Activated T-cell treated with anti-CD3 and anti-CD28 coated beads, Interleukin-2, amount 50 U/mL, for 1 hour (primary cell): ENCODE results near the gene ADA.
A peak's percentile ranks its signal among the peaks of the same experiment; 100 is the strongest.

ENCODE experiments used
- DNase-seq: peaks from one replicate; pipeline ENCODE4 v3.0.0-alpha.2; 2020

ADA gene

DNA sequence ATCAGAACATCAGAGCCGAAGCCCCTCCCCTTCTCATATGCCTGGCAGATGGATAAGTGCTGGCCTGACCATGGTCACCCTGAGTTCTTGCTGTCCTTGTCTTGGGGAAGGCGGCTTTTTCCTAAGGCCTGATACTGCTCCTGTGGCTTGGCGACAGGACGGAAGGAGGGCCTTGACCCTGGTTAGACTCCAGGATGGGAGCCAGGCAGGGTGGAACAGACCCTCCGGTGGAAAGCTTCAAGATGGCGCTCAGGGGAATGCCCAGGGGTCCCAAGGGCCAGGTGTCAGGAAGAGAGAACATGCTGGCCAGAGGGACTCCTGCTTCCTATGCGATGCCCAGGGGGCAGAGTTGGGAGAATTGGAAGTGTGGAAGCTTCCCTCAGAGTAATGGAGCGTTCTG, 29.6 kb downstream of the ADA start:
- DNase-seq, result no peak

DNA sequence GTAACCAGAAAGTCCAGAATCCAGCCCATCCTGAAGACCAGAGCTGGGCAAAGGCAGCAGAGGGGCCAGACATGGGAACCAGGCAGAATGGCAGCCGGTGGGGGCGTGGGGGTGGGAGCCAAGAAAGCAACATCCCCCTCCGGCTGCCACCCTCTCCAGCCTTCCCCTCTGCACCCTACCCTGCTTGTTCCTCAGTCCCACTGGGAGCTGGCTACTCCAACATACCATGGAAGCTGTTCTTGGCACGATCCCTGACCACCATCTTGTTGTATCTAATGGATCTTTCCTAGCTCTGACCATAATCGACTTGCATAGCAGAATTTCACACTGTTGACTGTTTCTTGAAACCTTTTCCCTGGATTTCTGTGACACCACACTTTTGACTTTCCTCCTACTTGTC, 30.2 kb downstream of the ADA start:
- no peak for DNase-seq

DNA sequence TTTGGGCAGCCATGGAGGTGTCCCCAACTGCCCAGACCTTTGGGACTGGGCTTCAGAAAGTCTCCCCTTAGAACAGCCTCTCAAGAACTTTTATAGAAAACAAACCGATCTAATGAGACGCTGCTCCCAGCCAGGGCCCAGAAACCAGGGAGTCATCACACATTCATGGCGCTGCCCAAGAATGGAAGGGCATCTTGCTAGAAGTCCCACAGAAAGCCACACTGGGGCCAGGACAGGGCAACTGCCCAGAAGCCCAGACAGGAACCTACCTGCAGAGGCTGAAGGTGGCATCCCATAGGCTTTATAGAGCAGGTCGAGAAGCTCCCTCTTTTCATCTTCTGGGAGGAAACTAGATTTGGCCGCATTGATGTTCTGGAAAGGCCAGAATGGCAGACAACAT, 31.5 kb downstream of the ADA start:
- no peak for DNase-seq

DNA sequence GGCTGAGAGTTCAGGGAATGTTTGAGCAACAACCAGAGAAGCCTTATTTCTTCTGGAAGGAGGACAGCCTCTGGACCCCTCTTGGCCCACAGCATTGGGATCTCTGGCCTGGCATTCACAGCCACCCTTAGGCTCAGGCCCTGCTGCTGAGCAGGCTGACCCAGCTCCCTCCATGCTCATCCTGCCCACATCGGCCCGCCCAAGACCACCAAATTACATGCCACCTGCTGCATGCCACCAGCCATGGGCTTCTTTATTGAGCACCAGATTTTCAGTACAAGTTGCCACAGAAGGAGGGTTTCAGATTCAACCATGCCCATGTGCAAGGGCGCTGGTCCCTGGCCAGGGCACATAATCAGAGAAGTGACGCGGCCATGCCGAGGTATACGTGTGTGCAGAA, 32.2 kb downstream of the ADA start:
- no peak for DNase-seq

DNA sequence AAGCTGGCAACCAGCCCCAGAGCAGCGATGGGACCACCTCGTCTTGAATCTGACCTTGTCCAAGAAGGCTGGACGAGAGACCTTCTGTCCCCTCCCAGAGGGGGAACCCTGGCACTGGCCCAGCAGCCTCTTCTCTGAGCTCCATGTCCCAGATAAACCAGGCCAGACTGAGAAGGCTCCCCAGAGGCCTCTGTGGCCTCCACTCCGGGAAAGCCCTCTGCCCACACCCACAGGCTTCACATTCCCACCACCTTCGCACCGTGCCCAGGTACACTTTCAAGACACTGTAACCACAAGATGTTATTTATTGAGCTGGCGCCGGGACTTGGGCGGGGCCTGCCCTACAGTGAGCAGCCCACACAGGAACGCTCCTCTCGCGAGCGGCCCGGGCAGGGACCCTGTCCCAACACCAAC, 33.2 kb downstream of the ADA start:
- peak; percentile 51 for DNase-seq

DNA sequence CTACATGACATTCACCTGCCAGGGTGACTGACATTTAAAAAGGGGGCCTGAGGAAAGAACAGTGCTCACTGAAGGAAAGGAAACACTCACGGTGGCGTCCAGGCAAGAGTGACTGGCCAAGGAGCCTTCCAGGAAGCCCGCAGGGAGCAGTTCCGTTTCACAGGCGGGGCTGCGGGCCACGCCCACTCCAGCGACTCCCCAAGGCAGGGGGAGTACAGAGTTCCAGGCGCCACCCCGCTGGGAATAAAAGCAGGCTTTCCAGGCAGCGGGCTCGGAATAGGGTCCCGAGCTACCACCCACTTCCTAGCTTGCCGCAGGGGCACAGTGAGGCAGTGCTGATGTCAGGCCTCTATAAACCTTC, 34.9 kb downstream of the ADA start:
- no peak for DNase-seq

DNA sequence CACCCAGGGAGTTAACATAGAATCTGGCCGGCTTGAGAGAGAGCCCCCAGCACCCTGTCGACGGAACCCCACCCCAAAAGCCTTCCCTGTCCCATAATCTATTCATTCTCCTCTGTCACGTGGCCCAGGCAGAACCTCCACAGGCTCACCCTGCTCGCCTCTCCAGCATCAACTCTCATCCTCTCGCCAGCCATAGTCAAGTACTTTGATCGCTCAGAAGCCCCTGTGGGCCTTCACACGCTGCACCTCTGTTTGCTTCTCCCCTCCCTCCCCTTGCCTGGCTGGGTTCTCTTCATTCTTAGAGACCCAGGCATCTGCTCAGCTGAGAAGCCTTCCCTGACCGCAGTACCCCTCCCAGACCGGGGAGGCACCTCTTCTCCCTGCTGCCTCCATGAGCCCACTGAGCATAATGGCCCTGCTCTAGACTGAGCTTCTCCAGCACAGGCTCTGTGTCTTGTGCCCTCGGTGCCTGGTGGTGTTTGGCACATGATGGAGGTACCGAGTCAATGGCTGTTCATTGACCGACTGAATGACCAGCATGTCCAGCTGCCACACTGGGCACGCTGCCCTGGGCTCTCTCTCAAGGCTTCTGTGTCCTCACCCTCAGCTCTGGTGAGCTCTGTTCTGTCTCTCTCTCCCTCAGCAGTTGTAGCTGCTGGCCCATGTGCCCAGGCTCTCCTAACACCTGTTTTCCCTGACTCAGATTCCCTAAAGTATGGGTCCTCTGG, 35.5 kb downstream of the ADA start:
- DNase-seq, result no peak

DNA sequence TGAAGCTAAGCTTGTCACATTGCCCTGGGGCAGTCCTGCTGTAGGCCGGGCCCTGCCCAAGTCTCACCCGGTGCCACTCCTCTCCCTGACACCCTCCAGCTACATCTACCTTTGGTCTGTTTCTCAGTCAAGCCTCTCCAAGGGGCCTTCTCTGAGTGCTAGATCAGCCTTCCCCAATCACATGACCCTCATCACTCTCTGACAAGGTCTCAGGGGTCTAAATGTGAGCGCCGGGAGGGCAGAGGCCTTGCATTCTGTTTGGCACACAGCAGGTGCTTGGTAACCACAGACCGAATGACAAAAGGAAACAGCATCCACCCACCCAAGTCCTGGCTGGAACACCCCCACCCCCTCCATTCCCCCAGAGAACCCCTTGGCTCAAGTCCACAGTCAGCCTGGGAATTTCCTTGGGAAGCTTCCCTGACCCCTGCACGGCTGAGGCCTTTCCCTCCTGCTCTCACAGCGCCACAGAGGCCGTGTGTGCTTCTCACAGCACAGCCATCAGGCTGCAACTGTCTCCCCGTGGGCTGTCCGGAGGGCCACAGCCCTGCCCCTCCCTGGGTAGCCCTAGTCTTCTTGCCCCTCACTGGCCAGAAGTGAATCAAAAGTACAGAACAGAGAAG, 36.2 kb downstream of the ADA start:
- no peak for DNase-seq

DNA sequence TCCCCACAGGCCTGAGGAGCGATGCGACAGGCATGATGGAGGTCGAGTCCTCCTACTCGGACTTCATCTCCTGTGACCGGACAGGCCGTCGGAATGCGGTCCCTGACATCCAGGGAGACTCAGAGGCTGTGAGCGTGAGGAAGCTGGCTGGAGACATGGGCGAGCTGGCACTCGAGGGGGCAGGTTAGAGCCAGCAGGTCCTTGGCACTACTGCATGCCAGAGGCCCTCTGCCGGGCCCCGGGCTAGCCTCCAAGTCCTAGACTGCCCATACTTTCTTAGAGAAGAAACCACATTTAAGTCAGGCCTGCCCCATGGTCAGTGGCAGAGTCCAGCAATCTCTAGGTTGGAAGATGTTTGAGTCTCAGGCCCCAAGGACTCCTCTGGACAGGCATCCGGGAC, 37.0 kb downstream of the ADA start:
- DNase-seq, result no peak

DNA sequence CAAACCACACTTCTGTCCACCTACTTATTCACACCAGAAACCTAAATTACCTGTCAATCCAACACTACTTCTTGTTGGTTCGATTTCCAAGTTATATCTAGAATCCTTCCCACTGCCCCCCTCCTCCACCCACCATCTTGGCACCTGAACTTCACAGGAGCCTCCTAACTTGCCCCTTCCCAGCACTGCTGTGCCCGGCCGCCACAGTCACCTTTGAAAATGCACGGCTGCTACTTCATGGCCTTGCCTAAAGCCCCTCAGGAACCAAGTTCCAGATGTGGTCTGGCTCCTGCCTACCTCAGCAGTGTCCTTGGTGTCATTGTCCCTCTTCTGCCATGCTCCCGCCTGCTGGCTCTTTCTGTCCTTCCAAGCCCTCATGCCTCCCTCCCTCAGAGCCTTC, 37.9 kb downstream of the ADA start:
- DNase-seq, result no peak

DNA sequence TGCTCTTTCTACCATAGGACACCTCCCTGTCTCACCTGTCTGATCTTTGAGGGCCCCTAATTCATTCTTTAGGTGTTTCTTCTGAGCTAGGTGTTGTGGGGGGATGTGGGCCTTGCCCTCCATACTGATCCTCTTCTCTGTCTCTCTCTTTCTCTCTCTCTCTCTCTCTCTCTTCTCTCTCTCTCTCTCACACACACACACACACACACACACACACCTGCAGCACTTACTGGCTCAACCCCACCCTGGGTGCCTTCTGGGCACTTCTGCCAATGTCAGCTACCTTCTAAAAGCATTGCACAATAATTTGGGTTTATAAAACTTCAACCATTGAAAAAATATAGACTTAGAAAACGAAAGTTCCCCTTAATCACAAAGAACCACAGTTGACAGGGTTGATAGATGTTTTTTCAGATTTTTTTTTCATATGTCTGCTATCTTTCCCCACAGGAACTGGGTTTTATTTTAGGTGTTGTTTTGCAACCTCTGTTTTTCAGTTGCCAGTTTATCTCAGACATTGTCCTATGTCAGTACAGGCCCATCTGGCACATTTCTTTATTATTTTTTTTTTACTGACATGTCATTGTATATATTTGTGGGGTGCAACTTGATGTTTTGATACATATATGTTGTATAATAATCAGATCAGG, 41.1 kb downstream of the ADA start:
- no peak for DNase-seq

DNA sequence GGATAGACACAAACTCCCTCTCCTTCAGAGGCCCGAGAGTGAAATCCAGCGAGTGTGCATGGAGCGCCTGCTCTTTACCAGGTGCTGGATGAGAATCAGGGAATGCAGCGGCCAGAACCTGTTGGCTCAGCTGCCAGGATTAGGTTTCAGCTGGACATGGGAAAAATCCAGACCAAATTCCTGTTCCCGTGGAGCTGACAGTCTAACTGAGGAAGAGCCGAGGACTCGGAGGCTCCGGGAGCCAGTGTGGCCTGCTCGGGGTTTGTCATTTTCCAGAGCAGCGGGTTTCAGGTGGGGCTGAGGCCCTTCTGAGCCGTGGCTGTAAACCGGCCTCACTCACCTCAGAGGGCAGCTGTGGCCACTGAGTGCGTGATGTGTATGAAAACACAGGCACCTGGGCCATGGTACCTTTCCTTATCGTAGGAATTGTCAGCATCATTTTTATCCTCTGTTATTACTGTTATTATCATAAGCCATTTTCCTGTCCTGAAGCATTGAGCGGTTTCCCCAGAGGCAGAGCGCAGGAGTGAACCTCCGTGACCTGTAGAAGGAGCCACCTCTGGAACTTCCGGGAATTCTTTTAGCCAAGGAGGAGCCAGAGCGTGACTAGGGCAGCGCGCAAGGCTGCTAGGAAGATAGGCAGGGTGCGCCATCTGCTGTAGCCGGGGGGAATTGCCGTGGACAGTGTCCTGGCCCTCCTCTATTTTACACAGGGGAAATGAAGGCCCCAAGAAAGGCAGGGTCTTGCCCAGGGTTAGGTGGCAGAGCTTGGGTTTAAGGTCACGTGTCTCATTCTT, 41.8 kb downstream of the ADA start:
- DNase-seq, result peak; percentile 88

DNA sequence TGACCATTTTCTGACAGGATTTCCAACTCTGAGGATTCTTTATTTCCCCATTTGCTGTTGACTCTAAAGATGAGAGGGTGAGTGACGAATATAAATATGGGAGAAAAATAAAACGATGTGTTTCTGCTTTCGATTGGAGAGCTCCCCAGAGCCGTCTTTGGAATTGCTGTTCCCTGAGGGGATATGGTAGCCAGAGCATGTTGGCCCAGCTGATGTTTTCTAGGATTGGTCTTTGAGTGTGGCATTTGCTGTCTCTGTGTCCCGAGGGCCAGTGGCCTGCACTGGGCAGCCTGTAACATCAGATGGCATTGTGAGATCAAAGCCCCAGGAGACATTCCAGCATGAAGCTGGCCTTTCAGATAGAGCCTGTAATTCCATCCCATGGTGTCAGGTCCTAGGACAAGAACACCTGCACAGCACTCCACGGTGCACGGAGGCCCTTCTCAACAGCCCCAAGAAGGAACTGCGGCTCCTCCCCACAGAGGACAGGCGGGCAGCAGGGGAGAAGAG, 42.4 kb downstream of the ADA start:
- DNase-seq, result no peak

DNA sequence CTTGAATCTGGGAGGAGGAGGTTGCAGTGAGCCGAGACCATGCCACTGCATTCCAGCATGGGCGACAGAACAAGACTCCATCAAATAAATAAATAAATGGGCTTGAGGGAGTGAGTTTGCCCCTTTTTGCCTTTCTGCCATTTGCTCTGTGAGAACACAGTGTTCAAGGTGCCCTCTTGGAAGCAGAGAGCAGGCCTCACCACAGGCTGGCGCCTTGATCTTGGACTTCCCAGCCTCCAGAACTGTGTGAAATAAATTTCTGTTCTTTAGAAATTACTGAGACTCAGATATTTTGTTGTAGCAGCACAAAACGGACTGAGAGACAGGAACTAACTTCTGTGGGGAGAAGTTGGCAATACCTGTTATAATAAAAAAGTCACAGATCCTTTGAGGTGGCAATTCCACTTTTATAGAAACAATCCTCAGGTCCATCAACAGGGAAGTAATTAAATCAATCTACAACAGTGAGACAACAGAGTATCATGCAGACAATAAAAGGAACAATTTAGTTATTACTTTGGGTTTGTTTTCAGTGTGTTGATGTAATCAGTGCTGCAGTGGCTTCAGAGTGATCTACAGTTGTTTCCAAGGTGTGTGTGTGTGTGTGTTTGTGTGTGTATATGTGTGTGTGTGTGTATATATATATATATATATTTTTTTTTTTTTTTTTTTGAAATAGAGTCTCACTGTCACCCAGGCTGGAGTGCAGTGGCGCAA, 44.6 kb downstream of the ADA start:
- no peak for DNase-seq

DNA sequence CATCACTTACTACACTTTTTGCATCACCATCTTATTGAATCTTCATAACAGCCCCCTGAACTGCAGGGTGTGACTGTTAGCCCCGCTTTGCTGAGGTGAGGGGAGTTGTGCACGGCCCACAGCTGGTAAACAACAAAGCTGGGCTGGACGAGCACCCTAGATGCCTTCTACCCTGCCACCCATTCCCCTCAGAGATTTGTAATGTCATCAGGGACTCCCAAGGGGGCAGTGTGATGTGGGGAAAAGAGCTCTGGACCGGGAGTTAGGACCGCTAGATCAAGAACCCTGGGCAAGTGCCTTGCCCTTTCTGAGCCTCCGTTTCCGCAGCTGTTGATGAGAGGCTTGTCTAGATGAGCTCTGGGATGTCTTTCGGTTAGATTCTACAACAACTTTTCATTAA, 48.2 kb downstream of the ADA start:
- no peak for DNase-seq

DNA sequence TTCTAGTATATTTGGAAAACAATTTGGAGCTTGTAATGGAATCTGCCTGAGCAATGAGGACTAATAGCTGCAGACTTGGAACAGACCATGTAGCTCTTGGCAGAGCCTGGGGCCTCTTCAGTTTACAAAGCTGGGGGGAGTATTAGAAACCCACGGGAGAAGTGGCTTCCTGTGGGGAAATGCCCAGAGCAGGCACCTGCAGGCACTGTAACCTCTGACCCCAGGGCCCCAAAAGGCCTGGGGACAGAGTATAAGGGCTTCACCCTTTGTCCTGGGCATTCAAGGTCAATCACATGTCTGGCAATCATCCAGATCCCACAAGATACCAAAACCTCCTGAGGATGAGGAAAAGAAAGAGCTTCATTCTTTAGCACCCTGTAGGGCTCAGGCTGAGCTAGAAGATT, 49.7 kb downstream of the ADA start:
- DNase-seq, result no peak

DNA sequence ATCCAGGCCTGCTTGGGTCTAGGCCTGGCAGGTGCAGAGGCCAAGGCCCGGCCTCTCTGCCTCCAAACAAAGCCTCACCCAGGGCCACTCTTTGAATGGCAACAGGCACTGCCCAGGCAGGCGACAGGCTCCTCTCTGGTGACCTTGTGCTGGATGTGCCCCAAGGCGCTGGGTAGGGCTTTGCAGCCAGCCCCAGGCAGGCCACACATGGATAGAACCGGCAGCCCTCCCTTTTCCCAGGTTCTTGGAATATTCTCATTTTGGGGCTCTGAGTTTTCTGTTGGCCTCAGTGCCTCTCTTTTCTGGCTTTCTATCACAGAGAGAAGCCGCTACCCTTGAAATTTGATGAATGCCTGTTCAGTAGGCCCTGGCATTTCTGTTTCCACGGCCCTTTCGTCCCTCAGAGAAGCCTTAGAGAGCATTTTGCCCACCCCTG, 50.2 kb downstream of the ADA start:
- no peak for DNase-seq

DNA sequence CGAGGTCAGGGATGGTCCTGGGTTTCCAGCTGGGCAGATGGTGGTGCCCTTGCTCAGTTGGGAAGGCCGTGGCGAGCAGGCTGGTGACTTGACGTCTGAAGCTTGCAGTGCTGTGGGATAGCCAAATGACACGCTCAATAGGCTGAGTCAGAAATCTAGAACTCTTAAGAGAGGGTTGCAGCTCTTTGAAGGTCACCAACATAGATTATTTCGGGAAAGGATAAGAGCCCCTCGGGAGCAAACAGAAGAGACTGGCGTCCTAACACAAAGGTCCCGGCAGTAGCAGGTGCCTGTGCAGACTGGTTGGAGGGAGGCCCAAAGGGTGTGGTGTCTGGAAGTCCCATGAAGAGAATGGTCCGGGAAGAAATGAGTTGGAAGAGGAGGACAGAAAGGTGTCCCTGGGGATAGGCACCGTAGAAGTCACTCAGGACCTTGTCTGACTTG, 50.7 kb downstream of the ADA start:
- DNase-seq, result no peak

DNA sequence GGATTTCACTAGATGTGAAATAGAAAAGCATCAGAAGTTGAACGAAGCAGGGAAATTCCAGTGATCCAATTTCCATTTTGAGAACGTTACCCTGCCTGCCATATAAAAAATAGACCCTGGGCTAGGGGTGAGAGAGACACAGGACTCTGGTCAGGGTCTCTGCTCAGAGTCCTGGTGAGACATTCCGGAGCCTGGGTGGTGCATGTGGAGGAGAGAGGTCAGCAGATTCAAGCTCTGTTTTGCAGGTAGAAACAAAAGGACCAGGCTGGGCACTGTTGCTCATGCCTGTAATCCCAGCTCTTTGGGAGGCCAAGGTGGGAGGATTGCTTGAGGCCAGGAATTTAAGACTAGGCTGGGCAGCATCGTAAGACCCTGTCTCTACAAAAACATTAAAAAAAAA, 51.2 kb downstream of the ADA start:
- no peak for DNase-seq

DNA sequence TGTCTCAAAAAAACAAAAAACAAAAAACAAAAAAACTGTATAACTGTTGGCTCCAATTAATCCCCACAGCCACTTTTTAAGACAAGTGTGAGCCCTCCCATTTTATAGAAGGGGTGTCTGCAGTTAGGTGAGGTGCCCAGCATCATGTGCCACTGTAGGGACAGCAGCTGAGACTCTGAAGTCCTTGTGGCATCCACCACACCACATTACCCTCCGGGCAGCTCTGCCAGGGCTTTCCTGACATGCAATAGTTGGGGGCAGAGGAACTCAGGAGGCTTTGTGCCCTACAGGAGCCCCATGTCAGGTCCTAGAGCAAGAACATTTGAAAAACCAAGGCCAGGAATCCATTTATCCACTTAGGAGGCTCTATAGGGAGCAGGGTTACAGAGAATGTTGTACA, 51.8 kb downstream of the ADA start:
- DNase-seq, result no peak

DNA sequence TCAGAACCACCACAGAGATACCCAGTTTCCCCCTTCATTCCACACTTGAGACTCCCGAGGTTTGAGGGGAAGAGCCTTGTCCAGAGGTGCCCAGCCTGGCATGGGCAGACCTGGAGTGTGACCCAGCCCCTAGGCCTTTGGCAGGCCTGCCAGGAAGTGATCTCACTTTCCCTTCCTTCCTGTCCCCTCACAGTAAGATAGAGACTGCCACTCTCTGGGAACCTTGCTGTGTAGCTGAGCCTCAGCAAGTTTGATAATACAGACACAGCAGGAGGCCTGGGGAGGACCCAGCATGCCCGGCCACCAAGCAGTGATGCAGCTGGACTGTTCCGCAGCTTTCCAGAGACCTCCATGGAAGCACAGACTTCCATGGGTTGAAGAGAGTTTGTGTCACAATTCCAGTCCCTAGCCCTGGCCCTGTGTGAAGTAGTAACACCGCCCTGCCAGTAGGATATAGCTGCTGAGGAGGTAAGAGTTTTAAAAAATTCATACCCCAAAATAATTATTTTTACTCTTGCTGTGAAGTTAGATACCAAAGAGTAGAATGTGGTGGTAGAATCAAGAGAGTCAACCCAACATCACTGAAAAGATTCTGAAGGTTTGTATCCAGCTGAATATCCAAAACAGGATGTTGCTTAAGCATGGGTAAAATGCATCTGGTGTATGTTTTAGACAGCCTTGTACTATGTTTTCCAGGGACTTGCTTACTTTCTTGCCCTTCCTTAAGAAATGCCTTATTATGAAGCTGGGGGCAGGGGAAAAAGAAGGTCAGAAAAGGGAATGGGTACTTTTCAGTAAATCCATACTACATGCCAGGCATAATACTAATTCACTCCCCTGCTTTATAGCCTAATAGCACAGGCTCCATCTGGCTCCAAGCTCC, 52.8 kb downstream of the ADA start:
- DNase-seq, result no peak

DNA sequence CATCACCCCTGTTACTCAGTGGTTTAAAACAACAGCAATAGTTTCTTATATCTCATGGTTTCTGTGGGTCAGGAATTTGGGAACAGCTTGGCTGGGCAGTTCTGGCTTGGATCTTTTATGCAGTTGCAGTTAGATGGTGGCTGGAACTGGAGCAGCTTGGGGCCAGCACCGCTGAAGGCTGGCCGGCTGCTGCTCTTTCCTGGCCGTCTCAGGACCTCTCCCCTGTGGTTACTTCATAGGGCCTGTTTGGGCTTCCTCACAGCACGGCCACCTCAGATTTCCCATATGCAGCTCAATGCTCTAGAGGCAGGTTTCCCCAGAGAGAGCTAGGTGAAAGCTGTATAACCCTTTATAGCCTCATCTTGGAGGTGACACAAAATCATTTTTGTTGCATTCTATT, 53.6 kb downstream of the ADA start:
- DNase-seq, result no peak
